ENCODE results near the gene USP6NL.
"Not testable (repeated sequence)": the region's sequence is repeated elsewhere in the genome, so short reads cannot be mapped to it uniquely, and the experiment has no call there.

USP6NL gene

DNA sequence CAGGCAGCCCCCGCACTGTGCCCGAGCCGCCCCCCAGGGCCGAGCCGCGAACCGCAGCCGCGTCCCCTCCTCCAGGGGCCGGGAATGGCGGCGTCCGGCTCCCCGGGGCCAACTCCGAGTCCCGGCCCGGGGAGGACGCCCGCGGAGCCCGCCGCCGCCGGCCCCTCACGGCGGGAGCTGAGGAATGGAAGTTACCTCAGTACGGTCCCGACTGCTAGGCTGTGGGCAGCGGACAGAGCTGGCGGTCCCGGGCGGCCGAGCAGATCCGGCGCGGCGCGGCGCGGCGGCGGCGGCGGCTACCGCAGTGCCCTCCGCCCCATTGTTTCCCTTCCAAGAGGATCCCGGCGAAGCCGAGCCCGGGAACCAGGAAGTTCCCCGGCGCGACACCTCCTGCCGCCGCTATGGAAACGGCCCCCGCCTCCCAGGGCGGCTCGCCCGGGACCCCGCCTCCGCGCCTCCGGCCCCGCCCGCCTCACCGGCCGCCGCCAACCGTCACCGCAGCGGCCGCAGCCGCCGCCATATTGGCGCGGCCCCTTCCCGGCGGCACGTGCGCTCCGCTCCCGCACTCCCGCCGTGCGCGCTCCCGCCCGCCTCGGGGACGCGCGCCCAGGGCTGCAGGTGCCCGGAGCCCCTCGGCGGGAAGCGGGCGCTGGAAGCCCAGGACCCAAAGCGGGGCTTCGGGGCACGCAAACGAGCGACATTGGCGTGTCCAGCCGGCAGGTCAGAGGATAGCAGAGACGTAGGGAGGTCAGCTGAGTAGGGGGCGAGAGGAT lies at the start of gene USP6NL:
Gene USP6NL (minus strand): TSS at position 403 of the 773 bp plus-strand sequence. CDS start 14,016 bp downstream, outside the sequence.
- DNase-seq (ENCODE audit: low read depth), result peak; percentile 46

DNA sequence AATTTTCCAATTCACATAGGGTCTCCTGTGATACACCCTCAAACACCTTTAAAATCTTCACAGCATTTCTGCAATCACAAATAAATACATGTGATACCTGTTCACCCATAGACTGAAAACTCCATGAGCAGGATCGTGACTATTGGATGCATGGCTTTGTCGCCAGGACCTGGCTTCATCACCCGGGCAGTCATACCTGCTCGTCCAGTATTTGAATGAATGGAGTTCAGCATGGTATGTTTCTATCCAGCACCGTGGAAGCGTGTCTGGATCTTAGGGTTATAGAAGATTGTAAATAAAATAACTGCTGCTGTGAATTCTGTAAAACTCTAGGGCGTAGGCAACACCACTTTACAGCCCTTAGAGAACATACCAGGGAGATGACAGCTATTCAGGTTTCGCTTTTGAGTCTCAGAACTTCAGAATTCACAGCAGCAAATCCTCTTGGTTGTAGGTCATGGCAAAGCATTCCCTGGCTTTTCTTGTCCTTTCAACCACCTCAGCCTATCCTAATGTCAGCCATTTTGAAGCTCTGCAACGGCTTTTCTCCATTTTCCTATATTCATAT lies 47.4 kb upstream of the USP6NL start:
- no peak for DNase-seq (ENCODE audit: low read depth)

DNA sequence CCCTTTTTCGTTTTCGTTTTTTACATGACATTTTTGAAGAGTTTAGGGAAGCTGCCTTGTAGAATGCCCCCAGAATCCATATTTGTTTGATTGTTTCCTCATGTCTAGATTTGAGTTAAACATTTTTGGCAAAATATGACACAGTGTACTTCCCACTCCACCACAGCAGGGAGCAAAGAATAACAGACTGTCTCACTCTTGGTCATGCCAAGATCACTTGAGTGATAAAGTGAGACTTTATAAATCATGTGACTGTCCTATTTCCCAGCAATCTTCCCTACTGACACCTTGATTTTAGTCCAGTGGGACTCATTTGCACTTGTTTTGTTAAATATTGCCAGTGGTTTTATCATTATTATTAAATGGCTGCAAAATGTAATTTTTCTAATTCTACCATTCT lies 44.4 kb upstream of the USP6NL start:
- no peak for DNase-seq (ENCODE audit: low read depth)

DNA sequence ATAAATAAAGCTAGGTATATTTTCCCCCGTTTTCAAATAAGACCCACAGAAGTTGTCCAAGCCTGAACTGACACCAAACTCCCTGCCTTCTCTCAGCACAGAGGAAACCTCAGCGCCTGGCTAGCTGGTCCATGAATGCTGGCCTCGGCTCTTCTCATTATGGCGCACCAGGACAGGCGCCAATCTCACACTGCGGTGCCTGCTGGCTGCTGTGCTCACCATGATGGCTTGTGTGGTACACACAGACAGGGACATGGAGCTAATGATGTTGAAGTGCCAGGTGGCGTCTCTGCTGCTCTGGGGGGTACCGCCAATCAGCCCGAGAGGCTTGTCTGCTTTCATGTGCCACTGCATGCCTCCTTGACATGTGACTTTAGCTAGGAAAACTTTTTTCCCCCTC lies 43.2 kb upstream of the USP6NL start:
- no peak for DNase-seq (ENCODE audit: low read depth)

DNA sequence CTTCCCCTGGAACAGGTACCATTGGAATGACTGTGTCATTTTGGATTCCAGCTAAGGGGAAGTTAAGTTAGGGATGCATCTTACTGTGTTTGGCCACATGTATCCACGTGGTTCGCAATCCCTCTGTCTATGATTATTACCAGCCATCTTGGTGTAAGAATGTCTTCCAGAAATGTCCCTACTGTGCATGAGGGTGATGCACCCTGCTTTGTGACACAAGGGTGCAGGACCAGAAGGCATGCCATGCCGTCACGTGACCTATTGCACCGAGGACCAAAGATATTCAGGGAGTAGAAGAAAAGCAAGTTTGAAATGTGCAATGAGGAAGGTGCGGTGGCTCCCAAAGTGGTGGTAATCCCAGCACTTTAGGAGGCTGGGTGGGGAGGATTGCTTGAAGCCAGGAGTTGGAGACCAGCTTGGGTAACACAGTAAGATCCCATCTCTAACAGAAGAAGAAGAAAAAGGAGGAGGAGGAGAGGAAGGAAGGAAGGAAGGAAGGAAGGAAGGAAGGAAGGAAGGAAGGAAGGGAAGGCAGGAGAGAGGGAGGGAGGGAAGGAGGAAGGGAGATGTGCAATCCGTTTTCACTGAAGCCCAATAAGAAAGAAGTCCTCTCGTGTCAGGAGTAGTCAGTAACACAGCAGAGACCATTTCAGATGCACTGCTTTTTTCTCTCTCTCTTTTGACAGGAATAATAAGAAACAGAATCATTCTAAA lies 42.5 kb upstream of the USP6NL start:
- no peak for DNase-seq (ENCODE audit: low read depth)

DNA sequence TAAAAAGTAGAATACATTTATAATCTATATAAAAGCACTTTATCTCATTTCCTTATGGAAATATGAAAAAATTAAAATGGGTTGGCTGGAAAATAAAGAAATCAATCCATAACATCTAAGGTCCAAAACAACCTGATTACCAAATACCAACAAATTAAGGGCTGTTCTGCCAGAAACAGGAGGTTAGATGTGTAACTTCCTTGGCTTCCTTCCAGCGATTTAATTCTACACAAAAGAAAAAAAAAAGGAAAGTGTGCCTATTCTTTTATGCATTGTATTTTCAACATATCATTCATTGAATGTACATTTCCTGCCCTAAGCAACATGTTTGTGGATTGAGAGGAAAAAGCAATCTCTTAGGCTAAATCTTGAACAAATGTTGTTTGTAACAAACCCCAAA lies 36.2 kb upstream of the USP6NL start:
- DNase-seq (ENCODE audit: low read depth), result no peak

DNA sequence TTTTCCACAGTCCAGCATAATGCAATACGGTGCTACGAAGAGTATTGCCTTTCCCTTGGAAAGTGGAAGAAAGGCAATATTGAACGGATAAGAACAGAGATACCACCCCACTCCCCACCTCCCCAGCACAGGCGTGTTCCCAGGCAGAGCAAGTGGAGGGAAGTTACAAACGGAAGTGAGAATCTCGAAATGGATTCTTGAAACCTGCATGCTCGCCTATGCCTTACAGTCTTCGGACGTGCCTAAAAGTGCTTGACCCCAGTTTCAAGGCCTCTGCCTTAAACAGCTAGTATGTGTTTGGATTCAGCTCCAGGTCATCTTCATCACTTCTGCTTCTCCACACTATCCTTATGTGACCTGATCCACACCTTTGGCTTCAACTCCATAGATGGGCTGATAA lies 35.0 kb upstream of the USP6NL start:
- no peak for DNase-seq (ENCODE audit: low read depth)

DNA sequence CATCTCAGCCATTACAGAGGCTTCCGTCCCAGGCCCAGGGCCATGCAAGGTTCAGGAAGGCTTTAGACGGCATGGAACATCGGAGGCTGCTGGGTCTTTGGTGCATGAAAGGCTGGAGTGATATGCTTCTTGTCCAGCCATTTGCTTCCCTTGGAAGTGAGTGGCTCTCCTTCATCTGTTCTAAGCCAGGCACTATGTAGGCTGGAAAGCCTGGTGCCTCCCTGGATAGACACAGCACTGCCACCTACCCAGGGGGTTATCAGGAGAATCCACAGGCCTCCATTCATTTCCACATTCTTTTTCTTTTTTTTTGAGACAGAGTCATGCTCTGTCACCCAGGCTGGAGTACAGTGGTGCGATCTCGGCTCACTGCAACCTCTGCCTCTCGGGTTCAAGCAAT lies 31.6 kb upstream of the USP6NL start:
- DNase-seq (ENCODE audit: low read depth), result no peak

DNA sequence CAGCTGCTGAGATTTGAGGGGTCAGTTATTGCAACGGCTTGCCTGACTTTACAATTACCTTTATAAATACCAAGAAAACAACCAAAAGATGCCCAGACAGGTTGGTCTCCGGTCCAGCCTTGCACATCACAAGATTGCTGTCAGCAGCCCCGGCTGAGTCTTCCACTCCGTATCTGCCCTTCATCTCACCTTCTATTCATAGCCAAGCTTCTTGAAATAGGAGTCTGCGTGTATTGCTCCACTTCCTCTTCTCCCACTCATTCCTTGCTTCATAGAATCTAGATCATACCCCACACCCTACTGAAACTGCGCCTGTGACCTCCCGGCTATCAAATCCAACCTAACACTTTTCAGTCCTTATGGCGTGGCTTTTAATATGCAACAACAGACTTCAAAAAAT lies 31.1 kb upstream of the USP6NL start:
- DNase-seq (ENCODE audit: low read depth), result no peak

DNA sequence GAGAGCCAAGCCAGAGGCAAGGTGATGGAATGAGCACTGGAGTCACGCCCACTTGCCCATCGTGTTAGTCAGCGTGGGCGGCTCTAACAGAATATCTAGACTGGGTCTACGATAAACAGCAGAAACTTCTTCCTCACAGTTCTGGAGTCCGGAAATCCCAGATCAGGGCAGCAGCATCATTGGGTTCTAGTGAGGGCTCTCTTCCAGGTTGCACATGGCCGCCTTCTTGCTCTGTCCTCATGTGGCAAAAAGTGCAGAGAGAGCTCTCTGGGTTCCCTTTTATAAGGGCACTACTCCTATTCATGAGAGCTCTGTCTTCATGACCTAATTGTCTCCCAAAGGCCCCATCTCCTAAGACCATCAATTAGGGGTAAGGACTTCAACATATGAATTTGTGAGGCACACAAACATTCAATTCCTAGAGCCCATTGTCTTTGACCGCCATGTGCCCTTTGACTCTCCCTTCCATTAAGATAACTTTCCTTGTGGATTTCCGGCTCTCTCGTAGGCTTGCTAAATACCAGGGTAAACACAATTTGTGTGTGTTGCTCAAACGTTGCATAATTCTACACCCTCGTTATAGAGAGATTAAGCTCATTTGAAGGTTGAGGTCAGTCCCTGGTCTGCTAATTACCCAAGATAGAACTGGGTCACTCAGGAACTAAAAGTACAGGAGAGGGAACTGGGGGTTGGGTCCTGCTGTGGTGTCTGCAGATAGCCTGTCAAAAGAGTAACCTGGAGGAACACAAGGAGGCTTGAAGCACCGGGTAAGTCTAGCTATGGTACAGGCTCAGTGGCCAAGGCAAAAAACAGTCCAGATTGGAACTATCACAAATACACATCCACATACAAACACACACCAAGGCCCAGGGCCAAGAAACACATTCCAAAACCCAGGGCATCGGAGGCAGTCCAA lies 28.7 kb upstream of the USP6NL start:
- DNase-seq (ENCODE audit: low read depth), result no peak

DNA sequence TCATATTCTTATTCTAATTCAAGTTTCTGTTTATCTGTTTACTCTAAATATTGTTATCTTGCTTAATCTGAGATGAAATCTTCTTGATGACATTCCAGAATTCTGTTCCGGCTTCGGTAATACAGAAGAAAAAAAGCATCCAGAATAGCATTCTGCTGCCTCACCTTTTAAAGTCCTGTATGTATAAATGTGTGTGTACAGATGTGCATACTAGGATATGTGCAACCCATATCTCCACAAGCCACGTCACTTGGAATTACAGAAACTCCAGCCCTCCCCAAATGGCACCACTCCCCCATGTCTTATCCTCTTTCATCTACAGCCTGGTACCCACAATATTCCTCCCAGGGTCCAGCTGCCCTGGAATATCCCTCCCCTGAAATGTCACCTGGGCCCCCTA lies 27.9 kb upstream of the USP6NL start:
- DNase-seq (ENCODE audit: low read depth), result no peak

DNA sequence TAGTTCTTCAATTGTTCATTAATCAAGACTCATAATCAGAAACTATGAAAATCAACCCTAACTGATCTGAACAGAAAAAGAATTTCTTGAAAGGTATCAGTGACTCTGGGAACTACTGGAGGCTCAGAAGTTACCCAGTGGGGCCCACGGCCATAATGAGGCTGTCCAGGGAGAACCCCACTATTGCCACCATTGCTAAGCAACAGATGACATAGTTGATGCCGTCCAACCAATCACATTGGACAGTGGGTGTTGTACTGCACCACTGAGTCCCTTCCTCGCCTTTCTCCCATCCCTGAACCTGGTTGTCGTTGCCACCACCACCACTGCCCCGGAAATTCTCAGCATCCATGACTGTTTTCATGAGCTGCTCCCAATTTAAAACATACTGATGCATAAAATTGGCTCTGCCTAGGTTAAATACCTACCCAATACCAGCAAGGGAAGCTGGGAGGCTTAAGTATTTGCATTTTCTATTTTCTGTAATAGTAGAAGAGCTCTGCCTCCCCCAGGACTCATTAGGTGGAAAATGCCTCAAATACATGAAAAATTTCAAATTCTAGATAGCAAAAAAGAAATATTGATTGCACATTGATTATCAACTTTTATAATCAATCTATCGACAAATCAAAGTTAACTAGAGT lies 26.7 kb upstream of the USP6NL start:
- DNase-seq (ENCODE audit: low read depth), result no peak

DNA sequence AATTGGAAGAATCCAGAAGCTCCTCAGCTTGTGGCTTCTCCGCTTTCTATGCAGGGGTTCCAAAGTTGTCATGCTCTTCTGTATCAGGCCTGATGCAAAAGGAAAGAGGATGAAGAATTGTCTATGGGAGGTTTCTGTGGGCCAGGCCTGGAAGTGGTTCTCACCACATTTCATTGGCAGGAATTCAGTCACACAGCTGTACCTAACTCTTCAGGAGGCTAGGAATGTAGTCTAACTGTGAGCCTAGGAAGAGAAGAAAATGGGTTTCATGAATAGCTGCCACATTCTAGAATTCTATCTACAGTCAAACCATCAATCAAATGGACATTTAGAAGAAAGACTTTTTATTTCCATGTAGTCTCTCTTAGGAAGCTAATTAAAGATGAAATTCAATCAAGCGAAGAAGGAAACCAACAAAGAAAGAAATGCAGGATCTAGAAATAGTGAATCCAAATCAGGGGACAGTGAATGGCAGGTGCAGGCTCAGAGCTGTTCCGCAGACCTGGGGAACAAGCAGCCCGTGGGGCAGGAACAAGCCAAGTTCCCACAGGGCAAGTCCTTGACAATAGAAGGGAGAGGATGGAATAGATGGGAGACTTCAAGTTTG lies 25.4 kb upstream of the USP6NL start:
- no peak for DNase-seq (ENCODE audit: low read depth)

DNA sequence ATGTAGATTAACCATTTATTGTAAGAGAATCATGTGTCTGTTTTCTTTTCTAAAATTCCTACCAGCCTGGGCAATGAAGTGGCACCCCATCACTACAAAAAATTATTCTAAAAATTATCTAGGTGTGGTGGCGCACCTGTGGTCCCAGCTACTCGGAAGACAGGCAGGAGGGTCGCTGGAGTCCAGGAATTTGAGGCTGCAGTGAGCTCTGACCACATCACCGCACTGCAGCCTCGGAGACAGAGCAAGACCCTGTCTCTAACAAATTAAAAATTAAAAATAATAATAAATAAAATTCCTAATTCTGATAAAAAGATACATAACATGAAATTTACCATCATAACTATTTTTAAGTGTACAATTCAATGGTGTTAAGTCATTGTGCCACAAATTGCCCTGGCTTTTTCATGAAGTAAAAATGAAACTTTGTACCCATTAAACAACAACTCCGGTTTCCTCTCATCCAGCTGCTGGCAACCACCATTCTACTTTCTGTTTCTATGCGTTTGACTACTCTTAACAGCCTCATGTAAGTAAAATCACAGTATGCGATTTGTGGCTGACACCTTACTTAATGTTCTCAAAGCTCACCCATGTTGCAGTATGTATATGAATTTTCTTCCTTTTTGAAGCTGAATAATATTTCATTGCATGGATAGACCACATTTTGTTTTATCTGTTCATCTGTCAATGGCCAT lies 20.6 kb upstream of the USP6NL start:
- DNase-seq (ENCODE audit: low read depth), result peak; percentile 12

DNA sequence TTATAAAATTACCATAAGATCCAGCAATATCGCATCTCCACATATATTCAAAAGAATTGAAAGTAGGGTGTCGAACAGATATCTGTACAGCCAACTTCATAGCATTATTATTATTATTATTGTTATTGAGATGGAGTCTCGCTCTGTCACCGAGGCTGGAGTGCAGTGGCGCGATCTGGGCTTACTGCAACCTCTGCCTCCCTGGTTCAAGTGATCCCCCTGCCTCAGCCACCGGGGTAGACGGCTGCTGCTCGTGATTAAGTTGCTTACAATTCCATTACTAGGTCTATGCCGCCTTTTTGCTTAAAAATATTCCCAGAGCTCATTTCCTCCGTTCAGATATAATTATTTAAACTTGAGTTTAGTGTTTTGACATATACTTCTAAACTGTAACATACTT lies 19.8 kb upstream of the USP6NL start:
- no peak for DNase-seq (ENCODE audit: low read depth)

DNA sequence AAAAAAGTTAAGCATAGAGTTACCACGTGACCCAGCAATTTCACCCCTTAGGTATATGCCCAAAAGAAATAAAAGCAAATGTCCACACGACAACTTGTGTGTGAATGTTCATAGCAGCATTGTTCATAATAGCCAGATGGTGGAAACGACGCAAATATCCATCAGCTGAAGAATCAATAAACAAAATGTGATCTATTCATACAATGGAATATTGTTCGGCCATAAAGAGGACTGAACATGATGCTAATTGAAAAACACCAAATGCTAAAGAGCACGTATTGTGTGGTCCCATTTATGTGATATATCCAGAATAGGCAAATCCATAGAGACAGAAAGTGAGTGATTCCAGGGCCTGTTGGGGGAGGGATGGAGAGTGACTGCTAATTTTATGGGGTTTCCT lies 18.3 kb upstream of the USP6NL start:
- no peak for DNase-seq (ENCODE audit: low read depth)

DNA sequence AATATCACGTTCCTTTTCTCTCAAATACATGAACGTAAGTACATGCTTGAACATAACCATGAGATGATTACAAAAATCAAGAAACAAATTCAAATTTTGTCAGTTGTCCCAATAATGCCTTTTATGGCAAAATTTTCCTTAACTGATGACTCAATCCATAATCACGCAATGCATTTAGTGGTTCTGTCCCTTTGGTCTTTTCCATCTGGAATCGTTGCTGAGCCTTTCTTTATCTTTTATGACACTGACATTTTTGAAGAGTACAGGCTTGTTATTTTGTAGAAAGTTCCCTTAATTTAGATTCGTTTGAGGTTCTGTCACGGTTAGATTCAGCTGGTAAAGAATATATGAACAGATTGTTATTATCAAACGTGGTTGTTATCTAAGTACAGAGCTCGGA lies 16.5 kb upstream of the USP6NL start:
- DNase-seq (ENCODE audit: low read depth), result not testable (repeated sequence)

DNA sequence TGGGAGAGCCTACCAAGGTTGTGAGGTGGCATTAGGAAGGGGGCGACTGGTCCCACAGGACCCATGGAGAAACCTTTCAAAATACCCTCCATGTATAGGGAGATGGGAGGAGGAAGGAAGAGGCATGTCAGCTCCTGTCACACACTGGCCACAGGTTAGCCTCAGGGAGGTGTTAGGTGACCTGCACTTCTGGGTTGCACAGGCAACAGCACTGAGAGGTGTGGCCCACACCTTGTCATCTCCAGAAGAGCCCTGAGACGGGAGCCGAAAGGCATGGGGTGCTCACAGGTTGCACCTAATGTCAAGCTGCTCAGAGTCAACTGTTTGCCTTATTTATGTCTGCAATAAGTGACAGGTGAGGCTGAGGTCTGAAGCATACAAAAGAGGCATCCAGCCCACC lies 14.6 kb upstream of the USP6NL start:
- no peak for DNase-seq (ENCODE audit: low read depth)

DNA sequence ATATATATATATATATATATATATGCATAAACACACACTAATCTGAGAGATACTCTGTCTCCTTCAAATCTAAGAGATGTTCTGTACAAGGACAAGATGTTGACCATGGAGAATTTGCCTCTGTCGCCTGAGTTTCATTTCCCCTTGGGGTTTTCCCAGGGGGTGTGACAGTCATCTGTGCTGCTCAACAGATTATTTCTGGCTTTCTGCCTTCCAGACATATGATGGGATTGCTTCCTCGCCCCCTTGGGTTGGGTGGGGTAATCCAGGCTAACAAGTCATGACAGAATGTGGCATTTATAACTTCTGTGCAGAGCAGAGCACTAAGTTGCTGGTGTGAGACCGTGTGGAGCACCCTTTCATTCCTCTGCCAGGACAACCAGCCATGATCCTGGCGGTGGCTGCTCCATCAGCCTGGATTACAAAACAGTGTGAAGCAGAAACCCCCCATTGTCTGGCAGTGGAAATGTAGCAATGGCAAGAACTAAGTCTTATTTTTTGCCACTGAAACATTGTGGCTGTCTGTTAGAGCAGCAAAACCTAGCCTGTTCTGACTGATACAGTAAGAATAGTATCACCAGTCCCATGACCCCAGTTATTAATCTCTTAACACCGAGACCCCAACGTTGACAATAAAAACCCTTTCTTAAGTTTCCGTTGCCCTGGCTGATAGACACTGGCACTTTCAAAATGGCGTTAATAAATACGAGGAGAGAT lies 13.7 kb upstream of the USP6NL start:
- no peak for DNase-seq (ENCODE audit: low read depth)

DNA sequence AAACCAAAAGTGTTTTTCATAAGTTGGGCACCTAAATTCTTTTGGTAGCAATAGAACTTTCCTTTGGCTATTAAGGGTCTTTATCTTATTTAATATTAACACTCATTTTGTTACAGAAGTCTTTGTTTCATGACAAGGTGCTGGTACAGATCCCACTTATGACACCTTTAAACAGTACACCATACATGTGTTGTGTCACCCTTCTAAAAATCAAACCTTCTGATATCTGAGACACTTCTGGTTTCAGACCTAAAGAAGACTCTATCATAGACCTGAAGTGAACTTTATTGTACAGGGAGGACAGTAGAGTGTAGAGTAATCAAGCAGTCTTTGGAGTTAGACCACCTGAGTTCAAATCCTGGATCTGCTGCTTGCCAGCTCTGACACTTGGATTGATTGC lies 5.8 kb upstream of the USP6NL start:
- DNase-seq (ENCODE audit: low read depth), result no peak

All from activated gamma-delta T cell treated with anti-CD3 and anti-CD28 coated beads, Interleukin-2, amount 50 U/mL, for 16 hours (primary cell).